Superior temporal gyrus (tissue), 1 donor: ENCODE results near the gene MFSD12.
A peak's percentile ranks its signal among the peaks of the same experiment; 100 is the strongest.
"Not testable (repeated sequence)": the region's sequence is repeated elsewhere in the genome, so short reads cannot be mapped to it uniquely, and the experiment has no call there.

Experiments
- DNase-seq: peaks from one replicate; pipeline ENCODE4 v3.0.0-alpha.2; 2016; ENCODE audit errors: extremely low spot score

The MFSD12 gene

GRCh38 chr19:3522421-3523360, 34.7 kb downstream of the MFSD12 start:
- no peak for DNase-seq

GRCh38 chr19:3521104-3521445, 36.3 kb downstream of the MFSD12 start:
- DNase-seq: no peak

DNA sequence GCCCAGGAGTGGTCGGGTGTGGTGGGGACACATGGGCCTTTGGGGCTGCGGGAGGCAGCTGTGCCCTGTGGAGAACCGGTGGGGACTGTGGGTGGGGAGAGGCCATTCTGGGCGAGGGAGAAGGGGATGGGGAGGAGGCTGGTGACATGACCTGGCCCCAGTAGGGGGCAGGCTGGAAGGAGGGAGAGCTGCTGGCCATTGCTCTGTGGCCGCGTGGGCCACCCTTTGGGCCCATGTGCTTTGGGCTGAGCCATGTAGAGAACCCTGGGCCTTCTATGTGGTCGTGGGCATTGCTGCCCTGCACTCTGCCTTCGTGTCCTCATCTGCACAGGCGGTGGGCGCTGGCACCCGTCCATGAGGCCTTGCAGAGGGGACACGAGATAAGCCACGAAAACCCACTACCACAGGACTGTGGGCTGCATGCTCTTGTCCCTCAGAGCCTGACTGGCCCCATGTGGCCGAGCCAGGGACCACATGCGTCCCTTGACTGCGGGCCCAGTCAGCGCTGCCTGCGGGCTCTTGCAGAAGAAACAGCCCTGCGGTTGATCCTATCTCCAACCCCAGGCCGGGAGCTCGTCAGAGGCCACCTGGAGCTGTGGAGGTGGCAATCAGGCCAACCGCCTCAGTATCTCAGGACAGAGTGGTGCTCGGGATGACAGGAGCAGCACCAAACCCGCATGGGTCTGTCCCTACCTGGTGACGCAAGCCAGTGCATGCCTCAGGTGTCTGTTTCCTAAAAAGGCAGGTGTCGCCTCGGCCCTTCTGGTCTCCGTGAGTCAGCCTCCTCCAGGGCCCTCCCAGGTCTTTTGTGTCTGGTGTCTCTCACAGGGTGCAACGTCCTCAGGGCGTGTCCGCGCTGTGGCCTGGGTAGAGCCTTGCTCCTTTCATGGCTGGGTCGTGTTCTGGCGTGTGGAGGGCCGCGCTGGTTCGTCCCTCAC, 37.0 kb downstream of the MFSD12 start:
- DNase-seq: no peak

GRCh38 chr19:3519126-3519525, 38.3 kb downstream of the MFSD12 start:
- no peak for DNase-seq

DNA sequence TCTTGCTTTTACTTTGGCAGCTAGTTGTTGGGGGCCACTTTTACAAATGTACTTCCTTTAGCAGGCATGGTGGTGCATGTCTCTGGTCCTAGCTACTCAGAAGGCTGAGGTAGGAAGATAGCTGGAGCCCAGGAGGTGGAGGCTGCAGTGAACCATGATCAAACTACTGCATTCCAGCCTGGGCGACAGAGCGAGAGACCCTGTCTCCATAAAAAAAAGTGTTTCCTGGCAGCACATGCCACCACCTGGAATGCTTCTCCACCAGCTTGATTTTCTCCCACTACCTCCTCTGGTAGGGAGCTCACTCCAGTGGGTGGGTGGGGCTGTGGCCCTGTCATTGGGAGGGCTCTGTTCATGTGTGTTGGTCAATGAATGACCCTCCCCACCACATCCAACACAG, 38.7 kb downstream of the MFSD12 start:
- DNase-seq: no peak

GRCh38 chr19:3518255-3518654, 39.1 kb downstream of the MFSD12 start:
- no peak for DNase-seq

DNA sequence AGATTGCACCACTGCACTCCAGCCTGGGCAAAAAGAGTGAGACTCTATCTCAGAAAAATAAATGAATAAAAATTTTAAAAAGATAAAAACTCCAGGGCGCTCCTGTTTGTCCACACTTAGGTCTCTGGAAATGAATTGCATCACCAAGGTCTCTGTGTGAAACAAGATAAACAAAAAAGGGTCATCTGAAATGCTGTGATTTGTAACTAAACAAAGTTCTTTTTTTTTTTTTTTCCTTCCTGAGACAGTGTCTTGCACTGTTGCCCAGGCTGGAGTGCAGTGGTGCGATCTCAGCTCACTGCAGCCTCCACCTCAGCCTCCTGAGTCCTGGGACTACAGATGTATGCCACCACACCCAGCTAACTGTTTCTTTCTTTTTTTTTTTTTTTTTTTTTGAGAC, 39.7 kb downstream of the MFSD12 start:
- DNase-seq: no peak

GRCh38 chr19:3516675-3517207, 40.6 kb downstream of the MFSD12 start:
- DNase-seq: no peak

DNA sequence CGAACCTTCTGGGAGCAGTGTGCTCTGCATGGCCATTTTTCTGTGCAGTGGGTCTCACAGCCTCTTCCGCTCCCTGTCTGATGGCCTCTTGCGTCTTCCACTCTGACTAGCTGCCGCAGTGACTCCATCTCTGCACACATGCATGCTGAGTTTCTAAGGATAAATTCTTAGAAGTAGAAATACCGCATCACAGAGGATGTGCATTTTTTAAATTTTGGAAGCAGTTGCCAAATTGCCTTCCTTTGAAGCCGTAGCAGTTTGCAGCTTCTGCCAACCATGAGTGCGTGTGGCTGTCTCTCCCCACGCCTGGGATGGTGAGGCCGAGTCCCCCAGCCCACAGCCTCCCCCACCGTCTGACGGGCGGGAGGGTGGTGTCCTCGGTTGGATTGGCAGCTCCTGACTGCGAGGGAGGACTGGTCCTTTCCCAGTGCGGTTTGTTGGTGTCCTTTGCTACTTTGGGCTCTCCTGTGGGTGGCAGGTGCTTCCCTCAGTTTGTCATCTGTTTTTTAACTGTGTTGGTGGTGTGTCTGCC, 41.4 kb downstream of the MFSD12 start:
- peak; percentile 39 for DNase-seq

DNA sequence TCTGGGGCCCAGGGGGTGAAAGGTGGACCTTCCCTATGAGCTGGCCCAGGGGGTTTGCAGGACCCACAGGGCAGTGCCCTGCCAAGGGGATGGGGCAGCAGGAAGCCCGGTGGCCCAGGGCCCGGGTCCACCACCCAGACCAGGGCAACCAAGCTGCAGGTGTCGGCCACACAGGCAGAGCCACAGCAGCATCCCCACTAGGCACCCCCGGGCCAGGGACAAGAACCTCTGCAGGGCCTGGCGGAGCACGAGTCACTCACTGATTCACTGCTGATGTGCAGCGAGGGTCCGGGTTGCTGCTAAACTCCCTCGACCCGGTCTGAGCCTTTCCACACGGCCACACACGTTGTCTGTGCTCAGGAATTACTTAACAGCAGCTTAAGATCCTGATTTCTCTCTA, 42.5 kb downstream of the MFSD12 start:
- no peak for DNase-seq

DNA sequence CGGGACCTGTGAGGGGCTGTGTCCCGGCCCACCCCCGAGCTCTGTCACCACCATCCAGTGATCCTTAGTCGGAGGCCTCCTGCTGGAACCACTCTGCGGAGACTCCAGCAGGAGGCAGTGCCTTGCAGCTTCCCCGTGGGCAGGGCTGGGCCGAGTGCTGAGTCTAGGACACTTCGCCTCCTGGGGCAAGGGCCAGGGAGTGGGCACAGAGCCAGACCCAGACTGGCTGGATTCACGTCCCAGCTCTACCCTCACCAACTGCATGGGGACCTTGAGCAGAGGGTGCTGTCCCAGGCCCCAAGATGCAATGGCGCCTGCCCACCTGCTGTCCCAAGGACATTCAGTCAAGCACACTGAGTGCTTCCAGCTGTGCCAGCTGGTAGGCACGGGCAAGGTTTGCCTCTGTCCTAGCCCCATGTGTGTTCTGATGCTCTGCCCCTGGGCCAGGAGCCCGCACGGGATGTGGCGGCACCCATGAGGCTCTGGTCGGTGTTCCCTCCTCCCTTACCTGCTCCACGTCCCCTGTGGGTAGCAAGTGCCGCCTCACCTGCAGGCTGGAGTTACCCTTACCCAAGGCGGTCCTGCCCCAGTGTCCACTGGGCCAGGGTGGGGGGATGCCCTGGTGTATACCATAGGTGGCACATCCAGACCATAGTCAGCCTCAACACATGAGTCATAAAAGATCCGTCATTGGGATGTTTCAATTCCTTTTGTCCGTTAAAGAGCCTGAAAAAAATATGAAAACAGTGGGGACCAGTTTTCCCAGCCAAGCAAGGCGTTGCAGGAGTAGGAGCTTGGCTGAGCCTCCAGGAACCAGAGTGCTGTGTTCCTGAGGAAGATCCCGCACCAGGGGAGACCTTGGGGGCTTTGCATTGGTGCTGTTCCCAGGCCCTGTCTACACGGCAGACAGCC, 43.9 kb downstream of the MFSD12 start:
- no peak for DNase-seq

GRCh38 chr19:3512562-3513228, 44.7 kb downstream of the MFSD12 start:
- DNase-seq: peak; percentile 59

DNA sequence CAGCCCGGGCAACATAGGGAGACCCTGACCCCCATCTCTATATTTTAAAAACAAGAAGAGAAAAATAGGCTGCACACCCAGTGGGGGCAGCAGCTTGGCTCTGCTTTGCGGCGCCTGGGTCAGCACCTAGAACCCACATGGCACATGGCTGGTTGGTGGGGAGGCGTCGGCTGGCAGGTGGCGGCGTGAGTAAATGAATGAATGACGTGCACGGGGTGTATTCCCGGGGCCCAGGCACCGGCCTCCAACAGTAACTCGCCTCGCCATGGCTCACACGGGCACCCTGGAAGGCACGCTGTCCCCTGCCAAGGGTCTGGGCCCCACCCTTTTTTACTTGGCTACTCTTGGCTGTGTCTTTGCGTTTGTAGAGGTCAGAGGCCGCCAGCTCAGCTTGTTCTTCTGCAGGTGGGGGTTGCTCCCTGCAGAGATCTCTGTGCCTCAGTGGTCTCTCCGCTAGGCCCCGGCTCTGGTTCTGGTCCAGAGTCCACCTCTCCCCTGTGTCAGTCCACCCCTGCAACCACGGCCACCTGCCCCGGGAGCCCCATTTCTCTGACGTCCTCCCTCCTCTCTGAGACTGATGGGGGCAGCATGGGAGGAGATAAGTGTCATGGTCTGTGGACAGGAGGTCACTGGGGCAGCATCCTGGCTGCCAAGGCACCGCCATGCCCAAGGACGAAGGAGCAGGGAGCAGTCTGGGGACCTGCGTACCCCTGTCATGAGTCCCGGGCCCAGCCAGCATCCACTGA, 45.7 kb downstream of the MFSD12 start:
- no peak for DNase-seq

DNA sequence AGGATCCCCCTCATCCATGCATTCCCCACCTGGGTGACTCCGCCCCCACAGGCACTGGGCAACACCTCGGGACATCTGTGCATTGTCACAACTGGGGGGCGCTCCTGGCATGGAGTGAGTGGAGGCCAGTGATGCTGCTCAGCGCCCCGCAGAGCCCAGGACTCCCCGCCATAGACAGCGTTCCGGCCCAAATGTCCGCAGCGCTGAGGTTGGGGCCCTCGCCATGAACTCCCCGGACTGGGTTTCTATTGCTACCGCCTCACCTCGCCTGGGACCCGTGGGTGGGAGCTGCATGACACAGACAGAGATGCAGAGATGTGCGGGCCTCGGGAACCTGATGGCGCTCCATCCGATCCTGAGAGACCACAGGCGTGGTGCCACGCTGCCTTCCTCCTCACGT, 46.7 kb downstream of the MFSD12 start:
- no peak for DNase-seq

DNA sequence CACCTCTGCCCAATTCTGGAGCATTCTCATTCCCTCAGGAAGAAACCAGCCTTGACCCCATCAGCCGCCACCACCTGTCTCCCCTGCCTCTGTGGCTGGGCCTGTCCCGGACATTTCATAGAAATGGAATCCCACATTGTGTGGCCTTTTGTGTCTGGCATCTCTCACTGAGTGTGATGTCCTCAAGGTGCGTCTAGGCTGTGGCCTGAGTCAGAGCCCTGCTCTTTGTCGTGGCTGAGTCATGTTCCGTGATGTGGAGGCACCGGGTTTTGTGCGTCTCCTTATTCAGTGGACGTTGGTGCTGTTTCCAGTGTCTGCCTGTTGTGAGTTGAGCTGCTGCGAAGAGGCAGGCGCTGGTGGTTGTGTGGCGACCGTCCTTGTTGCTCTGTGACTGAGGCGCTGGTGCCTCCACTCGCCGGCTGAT, 47.8 kb downstream of the MFSD12 start:
- no peak for DNase-seq

- DNase-seq: no peak
Observed at GRCh38 chr19:3508771-3509535, 48.4 kb downstream of the MFSD12 start.

DNA sequence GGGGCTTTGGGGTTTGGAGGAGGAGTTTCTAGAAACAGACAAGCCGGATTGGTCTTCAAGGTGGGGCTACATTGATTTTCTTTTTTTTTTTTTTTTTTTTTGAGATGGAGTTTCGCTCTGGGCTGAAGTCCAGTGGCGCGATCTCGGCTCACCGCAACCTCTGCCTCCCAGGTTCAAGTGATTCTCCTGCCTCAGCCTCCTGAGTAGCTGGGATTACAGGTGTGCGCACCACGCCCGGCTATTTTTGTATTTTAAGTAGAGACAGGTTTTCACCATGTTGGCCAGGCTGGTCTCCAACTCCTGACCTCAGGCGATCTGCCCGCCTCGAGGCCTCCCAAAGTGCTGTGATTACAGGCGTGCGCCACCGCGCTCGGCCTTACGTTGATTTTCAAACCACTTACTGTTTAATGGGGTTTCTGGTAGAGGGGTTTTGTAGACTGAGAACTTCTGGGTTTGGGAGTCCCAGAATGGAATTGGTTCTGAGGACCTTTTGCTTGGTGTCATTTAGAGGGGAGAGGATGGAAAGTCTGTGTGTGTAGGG, 49.2 kb downstream of the MFSD12 start:
- not testable (repeated sequence) for DNase-seq

GRCh38 chr19:3507371-3508120, 49.8 kb downstream of the MFSD12 start:
- no peak for DNase-seq
